ENCODE data around the gene F11R. TPM values are rescaled to one million over a fixed set of nuclear protein-coding genes. Genes with fewer than 3 reads are reported as not detected.
A peak's percentile ranks its signal among the peaks of the same experiment; 100 is the strongest.
"Not testable (repeated sequence)": the region's sequence is repeated elsewhere in the genome, so short reads cannot be mapped to it uniquely, and the experiment has no call there.

Gene F11R
- total RNA-seq, 1 donor from 2014 or later: 65.4 TPM

DNA sequence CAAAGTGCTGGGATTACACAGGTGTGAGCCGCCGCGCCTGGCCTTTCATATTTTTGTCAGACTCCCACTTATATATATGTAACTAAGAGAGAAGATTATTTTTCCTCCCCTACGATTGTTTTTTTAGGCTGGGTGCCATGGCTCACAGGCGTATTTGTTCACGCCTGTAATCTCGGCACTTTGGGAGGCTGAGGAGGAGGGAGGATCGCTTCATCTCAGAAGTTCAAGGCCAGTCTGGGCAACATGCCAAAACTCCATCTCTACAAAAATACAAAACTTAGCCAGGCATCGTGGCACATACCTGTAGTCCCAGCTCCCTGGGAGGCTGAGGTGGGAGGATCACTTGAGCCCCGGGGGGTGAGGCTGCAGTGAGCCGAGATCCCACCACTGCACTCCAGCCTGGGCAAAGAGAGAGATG lies 42.4 kb downstream of the F11R start:
- no peak for ATAC-seq
- no peak for DNase-seq (ENCODE audit: low spot score)

GRCh38 chr1:160975026-160975425 lies 45.9 kb downstream of the F11R start:
- ATAC-seq (no peak), DNase-seq (ENCODE audit: low spot score) (no peak)

GRCh38 chr1:160973491-160973890 lies 47.5 kb downstream of the F11R start:
- DNase-seq (ENCODE audit: low spot score) (no peak), ATAC-seq (no peak)

GRCh38 chr1:160972939-160973338 lies 48.0 kb downstream of the F11R start:
- peak; percentile 40 for ATAC-seq
- DNase-seq (ENCODE audit: low spot score): no peak

DNA sequence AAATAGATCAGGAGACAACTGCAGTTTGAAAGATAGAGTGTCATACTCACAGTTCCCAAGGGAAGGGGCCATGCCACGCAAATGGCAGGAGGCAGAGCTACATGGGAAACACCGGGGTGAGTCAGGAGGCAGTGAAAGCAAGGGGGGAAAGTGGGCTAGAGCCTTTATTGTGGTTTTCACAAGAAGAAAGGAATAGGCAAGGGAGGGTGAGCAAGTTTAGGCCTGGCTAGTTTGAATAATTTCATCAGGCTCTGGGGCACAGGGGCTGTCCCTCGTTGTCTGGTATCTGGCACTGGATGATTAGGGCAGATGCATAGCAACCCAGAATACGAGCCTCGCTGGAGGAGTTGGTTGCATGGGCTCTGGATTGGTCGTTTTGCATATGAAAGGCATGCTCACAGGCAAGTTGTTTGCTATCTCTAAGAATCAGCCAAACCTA lies 49.3 kb downstream of the F11R start:
- DNase-seq (ENCODE audit: low spot score) (no peak), ATAC-seq (no peak)

DNA sequence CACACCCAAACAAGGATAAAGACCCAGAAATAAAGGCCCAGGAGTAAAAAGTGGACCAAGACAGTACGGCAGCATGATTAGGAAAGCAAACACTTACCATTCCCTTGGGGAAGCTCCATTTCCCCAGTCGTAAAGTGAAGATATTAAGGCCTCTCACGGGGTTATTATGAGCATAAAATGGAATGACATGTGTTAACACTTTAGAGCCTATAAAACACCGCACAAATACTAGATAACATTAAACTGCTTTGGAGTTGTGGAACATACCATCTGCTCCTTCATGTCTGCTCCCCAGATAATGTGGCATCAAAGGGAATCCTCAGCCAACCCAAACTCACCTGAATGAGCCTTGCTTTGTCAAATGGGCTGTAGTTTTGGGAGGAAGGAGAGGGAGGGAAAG lies 57.4 kb downstream of the F11R start:
- ATAC-seq: no peak

GRCh38 chr1:160961419-160961818 lies 59.5 kb downstream of the F11R start:
- ATAC-seq (no peak), DNase-seq (ENCODE audit: low spot score) (no peak)

More for the DNA sequence above, 57.4 kb downstream of the F11R start:
- DNase-seq (ENCODE audit: low spot score): no peak

DNA sequence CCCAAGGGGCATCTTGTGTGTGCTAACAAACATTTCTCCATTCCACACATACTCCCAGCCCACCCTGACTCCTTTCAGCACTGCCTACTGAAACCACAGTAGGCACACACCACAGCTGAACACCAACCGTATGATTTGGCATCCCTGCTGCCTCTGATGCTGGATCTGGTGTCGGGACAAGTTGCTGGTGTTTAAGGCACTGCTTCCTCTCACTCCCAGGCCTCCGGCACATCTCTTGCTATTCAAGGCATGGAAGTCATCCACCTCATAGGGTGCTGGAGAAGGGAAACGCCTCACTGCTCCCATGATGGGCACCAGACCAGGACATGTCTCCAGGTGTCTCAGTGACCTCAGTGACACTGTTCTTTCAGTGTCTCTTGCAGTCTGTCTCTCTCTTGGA lies 64.0 kb downstream of the F11R start:
- no peak for DNase-seq (ENCODE audit: low spot score)
- ATAC-seq: no peak

DNA sequence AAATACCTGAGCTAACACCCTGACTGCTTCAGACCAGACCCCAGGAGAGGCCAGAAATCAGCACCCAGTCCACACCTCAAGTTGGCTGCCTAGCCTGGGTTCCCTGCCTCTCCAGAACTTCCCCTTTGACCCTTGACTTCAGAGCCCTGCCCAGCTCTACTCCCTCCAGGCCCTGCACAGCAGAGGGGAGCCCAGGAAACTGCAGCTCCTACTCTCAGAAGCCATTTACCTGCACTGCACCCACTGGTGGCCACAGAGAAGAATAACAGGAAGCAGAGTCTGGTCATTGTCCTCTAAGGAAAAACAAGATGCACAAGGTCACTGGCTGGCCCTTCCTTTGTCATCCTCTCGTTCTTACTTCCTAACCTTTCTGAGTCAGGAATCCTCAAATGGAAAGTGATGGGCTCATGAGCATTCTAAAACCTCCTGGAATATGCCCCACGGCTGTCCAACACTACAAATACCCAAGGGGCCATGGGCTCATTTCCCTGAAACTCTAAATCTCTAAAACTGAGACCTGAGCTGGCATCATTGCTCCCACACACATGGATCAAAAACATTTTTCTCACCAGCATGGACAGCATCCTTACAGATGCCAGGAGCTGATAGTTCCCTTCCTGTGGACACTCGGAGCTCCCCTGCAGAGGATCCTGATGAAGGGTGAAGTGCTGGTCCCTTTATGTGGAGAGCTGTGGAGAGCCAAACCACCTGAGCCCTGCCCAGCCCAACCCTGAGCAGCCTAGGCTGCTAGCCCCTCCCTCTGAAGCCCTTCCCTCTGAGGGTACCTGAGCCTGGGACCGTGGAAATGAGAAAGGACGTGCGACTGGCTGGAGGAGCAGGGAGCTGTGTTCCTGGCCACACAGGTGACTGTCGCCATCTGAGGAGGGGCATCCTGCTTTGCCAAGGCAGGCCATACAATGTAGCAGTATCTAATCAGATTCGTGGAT lies 66.5 kb downstream of the F11R start, which contains the start of gene ITLN2:
TSS of gene ITLN2 (minus strand) at position 652 of the 947 bp plus-strand sequence. CDS start at position 584, 68 bp downstream.
- ATAC-seq: peak; percentile 79
- no peak for DNase-seq (ENCODE audit: low spot score)

- DNase-seq (ENCODE audit: low spot score) (no peak), ATAC-seq (no peak)
These were observed 67.9 kb downstream of the F11R start for GRCh38 chr1:160953030-160953429.

DNA sequence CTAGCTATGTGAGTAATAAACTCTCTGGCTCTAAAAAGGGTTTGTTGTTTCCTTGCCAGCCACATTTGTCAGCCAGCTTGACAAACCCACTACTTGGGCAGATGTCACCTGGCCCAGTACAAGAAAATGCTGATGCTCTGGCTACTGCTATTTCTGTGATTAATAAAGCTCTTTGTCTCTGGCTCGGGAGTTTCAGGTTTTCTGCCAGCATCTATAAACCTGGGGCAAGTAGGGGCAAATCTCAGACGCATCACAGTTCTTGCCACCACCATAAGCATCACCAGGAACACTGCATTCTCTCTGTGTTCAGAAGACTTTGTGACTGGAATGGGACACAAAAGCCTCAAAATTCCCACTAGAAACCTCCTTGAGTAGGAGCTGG lies 68.8 kb downstream of the F11R start:
- no peak for ATAC-seq
- DNase-seq (ENCODE audit: low spot score): no peak

DNA sequence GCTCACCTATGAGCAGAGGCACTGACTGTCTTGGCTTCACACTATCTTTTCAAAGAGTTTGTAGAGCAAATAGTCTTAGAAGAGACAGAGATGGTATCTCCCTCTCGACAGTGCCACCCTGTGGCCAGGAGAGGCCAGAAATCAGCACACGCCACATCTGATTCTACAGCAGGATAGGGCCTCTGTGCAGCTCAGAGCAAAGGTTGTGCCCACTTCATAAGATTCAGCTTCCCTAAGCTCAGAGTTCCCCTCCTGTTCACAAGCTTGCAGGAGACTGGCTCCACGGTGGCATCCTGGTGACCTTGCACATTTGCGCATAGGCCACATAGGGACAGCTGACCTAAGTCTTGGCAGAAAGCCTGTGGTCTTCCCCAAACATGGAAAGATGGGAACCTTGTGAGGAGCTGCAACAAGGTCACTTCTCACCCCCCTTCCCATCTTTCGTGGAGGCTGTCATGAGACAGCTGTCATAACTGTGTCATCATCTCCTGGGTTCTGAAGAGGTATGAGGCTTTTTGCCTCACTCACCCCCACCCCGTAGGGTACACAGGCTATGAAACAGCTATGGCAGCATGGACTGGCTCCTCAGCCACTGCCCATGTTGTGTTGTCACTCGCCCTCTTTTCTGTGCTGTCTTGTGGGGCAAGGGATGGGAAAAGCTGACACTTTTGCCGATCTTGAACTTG lies 69.4 kb downstream of the F11R start:
- DNase-seq (ENCODE audit: low spot score) (peak; percentile 62), ATAC-seq (peak; percentile 95)

DNA sequence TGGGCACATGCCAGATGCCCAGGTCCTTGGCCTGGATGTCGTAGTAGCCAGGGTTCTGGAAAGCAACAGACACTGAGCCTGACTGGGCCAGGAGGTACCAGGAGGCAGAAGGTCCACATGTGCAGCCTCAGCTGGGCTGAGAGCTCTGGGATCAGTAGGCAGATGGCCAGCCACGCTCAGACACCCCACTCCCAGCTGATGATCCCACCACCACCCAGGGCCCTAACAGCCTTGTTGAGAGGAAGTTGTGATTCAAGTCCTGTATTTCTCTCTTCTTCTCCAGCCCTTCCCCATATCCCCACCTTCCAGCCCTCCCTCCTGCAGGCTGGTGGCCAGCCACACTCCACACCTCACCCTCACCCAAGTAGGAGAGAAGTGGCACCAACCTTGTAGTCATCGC lies 70.3 kb downstream of the F11R start:
- ATAC-seq: no peak

GRCh38 chr1:160949881-160950280 lies 71.1 kb downstream of the F11R start:
- DNase-seq (ENCODE audit: low spot score): no peak
- no peak for ATAC-seq

More for the DNA sequence above, 70.3 kb downstream of the F11R start:
- no peak for DNase-seq (ENCODE audit: low spot score)

DNA sequence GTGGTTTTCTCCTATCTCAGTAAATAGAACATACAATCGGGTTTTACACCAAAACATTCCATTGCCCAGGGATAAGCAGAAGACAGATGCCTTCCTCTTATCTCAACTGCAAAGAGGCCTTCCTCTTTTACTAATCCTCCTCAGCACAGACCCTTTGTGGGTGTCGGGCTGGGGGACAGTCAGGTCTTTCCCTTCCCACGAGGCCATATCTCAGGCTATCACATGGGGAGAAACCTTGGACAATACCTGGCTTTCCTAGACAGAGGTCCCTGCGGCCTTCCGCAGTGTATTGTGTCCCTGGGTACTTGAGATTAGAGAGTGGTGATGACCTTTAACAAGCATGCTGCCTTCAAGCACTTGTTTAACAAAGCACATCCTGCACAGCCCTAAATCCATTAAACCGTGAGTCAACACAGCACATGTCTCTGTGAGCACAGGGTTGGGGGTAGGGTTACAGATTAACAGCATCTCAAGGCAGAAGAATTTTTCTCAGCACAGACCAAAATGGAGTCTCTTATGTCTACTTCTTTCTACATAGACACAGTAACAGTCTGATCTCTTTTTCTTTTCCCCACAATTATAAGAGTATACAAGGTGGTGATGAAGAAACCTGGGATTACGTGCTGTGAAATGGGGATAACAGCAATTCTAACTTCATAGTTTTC lies 71.6 kb downstream of the F11R start:
- DNase-seq (ENCODE audit: low spot score); ATAC-seq: not testable (repeated sequence)

- not testable (repeated sequence) for DNase-seq (ENCODE audit: low spot score); ATAC-seq
These were observed 73.7 kb downstream of the F11R start for GRCh38 chr1:160947174-160947759.

GRCh38 chr1:160945881-160946280 lies 75.1 kb downstream of the F11R start:
- not testable (repeated sequence) for ATAC-seq; DNase-seq (ENCODE audit: low spot score)
